Left lung (tissue), 10 donors: ENCODE measurements around the gene MEF2C. TPM values are rescaled to one million over a fixed set of nuclear protein-coding genes. Genes with fewer than 3 reads are reported as not detected.

Experiments
- ATAC-seq: fragments of 200-7000 bp; cut with Tn5 transposase; one replicate; pipeline ENCODE4 v1.9.1; 2020; ENCODE audit warnings: moderate library complexity
- DNase-seq, 4 donors: peaks; one replicate each; pipeline ENCODE4 v3.0.0-alpha.2; 2013 to 2020
- H3K27ac ChIP-seq, 2 donors: fragments of 200-600 bp; sonication (generic) in 1 of 2; one replicate each; pipeline versions ENCODE4 v1.5.0 to v1.8.0; 2020 to 2021
- H3K27me3 ChIP-seq, 2 donors: fragments of 200-600 bp; sonication (generic) in 1 of 2; one replicate each; pipeline versions ENCODE4 v1.5.0 to v1.8.0; 2020 to 2021
- H3K36me3 ChIP-seq, 2 donors: fragments of 200-600 bp; sonication (generic) in 1 of 2; one replicate each; pipeline versions ENCODE4 v1.5.0 to v1.8.0; 2020 to 2021
- H3K4me1 ChIP-seq, 2 donors: fragments of 200-600 bp; one replicate each; pipeline ENCODE4 v1.8.0; 2021
- H3K4me3 ChIP-seq, 2 donors: fragments of 200-600 bp; sonication (generic) in 1 of 2; one replicate each; pipeline versions ENCODE4 v1.5.0 to v1.8.0; 2020 to 2021; ENCODE audit warnings: mild to moderate bottlenecking in 1 of 2
- H3K9me3 ChIP-seq, 2 donors: fragments of 200-600 bp; sonication (generic) in 1 of 2; one replicate each; pipeline versions ENCODE4 v1.5.0 to v1.8.0; 2020 to 2021
- intact Hi-C, 2 donors: fragments of 100-400 bp; cut with DNase I; formaldehyde crosslinking; loops; one replicate each; pipeline versions ENCODE4 v1.11.2 to v1.14.2; 2022
- polyA plus RNA-seq, 6 donors: library from polyadenylated mRNA; unstranded; fragments of 120-200 nt; gene quantifications; one replicate each; pipeline ENCODE4 v1.2.1, GENCODE V29; 2013; ENCODE audit not compliant: insufficient read length in 6 of 6
- total RNA-seq, 2 donors: library from RNA; stranded (reverse); fragmentation: NEBNext Ultra II Directional; extraction: Animal tissue kit (Norgen Biotek cat#: 25700); gene quantifications; one replicate each; pipeline ENCODE4 v1.2.1, GENCODE V29; 2021
- TF ChIP-seq, protein P1 (sequence below), 2 donors: fragments of 200-600 bp; sonication (generic) in 1 of 2; IDR thresholded peaks; one replicate each; pipeline versions ENCODE4 v1.5.0 to v1.8.0; 2021; ENCODE audit warnings: antibody characterized with exemption in 2 of 2
- donor health status: DM: no; HTN: yes; CAD: no.
- donor health status: DM: no; HTN: no; CAD: no.

Gene MEF2C
- total and polyA plus RNA-seq, 8 donors: 45.7 to 97.3 (median 81.5) TPM

DNA sequence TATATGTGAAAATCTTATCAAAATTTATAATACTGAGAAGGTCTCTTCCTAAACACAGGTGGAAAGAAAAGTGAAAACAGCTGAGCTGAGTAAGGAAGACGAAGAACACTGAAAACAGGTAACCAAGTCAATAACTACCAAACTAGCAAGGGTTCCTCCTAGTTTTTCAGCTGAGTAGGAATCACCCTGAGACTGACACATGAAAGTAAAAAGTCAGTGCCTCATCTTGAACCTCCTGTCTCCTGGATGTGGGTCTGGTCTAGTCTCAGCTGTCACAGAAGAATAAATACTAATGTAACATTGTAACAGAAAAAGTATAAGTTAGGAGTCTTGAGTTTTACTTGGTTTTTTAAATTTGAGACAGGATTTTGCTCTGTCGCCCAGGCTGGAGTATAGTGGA lies 121.0 kb downstream of the MEF2C start:
- TF ChIP-seq, protein P1, sequence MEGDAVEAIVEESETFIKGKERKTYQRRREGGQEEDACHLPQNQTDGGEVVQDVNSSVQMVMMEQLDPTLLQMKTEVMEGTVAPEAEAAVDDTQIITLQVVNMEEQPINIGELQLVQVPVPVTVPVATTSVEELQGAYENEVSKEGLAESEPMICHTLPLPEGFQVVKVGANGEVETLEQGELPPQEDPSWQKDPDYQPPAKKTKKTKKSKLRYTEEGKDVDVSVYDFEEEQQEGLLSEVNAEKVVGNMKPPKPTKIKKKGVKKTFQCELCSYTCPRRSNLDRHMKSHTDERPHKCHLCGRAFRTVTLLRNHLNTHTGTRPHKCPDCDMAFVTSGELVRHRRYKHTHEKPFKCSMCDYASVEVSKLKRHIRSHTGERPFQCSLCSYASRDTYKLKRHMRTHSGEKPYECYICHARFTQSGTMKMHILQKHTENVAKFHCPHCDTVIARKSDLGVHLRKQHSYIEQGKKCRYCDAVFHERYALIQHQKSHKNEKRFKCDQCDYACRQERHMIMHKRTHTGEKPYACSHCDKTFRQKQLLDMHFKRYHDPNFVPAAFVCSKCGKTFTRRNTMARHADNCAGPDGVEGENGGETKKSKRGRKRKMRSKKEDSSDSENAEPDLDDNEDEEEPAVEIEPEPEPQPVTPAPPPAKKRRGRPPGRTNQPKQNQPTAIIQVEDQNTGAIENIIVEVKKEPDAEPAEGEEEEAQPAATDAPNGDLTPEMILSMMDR (IDR thresholded peaks at IDR 0.05): no peak
- Histone ChIP-seq H3K36me3 (peaks cover 0 to 21% of the 10 kb centered on the region in 2 donors), H3K27ac (no peak overlapping the region), H3K9me3 (no peaks in the 10 kb centered on the region), H3K4me3 (no peak overlapping the region), H3K27me3 (no peaks in the 10 kb centered on the region), H3K4me1 (peaks cover 0 to 9% of the 10 kb centered on the region in 2 donors)
- ATAC-seq (no peak), DNase-seq (no peak)
- intact Hi-C loops: no loop called here

DNA sequence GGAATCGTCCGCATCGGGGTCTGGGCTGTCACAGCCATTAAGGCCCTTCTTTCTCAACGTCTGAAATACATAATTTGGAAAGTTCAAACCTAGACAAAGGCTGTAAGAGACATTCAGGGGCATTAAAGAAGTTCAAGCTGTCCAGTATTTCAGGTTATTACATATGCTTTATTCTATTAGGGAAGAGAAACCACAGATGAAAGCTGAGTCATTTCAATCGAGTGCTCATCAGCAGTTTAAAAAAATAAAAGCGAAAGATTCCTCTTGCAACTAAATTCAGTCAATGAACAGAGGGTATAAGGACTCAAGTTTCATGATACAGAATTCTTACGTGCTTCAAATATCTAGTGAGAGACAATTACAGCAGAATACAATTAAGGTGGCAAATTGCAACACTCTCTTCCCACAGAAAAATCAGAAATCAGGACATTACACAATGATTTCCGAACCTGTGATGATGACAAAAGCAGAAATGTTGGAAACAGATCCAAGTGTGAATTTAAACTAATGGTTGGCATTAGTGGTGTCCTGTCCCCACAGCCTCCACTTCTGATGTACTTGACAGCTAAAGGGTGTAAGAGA lies 121.6 kb downstream of the MEF2C start:
- H3K9me3 ChIP-seq: no peaks in the 10 kb centered on the region
- H3K4me3 ChIP-seq: peak overlapping the region in 1 of 2 donors; percentile 5
- intact Hi-C loops: no loop called here
- peak; percentile 52 for ATAC-seq
- no peak for DNase-seq
- H3K27ac ChIP-seq: peak overlapping the region in 1 of 2 donors; percentile 42
- no peaks in the 10 kb centered on the region for H3K27me3 ChIP-seq
- TF ChIP-seq, protein P1 (IDR thresholded peaks at IDR 0.05): no peak
- H3K4me1 ChIP-seq: peaks cover 0 to 9% of the 10 kb centered on the region in 2 donors
- H3K36me3 ChIP-seq: peaks cover 0 to 21% of the 10 kb centered on the region in 2 donors

DNA sequence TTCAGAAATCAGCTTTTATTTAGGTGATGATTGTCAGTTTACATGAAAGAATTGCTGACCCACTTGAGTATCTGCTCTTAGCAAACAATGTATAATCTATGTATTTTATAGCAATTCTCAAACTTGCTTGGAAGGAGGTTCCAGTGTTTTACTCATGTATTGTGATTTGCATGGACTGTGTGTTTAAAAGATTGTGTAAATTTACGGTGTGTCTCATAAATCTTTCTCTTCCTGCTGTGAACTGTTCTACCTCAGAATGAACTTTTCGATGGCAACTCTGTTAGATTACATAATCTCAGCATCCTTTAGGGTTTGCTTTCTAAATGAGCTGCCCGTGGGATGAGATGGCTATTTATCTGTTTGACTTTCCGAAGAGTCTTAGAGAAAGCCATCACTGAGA lies 122.5 kb downstream of the MEF2C start:
- TF ChIP-seq, protein P1 (IDR thresholded peaks at IDR 0.05): no peak
- DNase-seq (no peak), ATAC-seq (no peak)
- Histone ChIP-seq H3K9me3 (no peaks in the 10 kb centered on the region), H3K27ac (no peak overlapping the region), H3K36me3 (peaks cover 0 to 21% of the 10 kb centered on the region in 2 donors), H3K4me1 (peaks cover 0 to 9% of the 10 kb centered on the region in 2 donors), H3K4me3 (no peak overlapping the region), H3K27me3 (no peaks in the 10 kb centered on the region)
- intact Hi-C loops: no loop called here

DNA sequence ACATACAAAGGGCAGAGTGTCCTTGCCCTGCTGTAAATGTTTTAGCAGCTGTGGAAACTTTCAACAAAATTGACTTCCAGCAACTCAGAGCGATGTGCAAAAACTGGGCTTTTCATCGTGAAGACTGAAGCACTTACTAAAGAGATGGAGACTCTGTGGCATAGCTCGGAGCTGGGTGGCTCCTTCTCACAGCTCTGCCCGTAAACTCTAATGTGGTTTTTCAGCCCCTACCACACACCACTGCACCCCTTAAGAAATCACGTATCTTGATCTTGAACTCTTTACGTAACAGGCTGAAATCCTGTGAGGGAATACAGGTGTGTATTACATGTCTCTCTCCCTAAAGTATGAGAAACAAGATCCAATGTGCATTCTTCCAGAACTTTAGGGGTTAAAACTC lies 124.4 kb downstream of the MEF2C start:
- Histone ChIP-seq H3K4me1 (peaks cover 0 to 9% of the 10 kb centered on the region in 2 donors), H3K27me3 (no peaks in the 10 kb centered on the region), H3K36me3 (peaks cover 0 to 21% of the 10 kb centered on the region in 2 donors), H3K4me3 (no peak overlapping the region), H3K9me3 (no peaks in the 10 kb centered on the region), H3K27ac (no peak overlapping the region)
- intact Hi-C loops: no loop called here
- no peak for ATAC-seq
- no peak for DNase-seq
- TF ChIP-seq, protein P1 (IDR thresholded peaks at IDR 0.05): no peak

DNA sequence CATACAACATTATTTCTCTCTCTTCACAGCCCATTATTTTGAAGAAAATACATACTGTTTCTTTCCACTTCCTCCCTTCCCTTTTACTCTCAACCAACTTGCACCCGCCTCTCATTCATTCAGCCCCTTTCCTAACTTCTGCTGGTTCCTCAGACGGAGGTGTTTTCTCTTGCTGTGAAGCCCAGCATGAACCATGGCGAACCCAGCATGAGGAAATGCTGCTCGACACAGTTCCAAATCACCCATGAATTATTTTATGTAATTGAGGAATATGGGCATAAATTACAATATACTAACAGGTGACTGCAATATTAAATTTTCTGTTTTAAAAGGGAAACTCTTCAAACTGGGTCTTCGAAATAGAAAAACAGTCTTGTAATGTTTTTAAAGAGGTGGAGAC lies 124.8 kb downstream of the MEF2C start:
- intact Hi-C loops: no loop called here
- TF ChIP-seq, protein P1 (IDR thresholded peaks at IDR 0.05): no peak
- peaks cover 0 to 21% of the 10 kb centered on the region in 2 donors for H3K36me3 ChIP-seq
- peaks cover 0 to 9% of the 10 kb centered on the region in 2 donors for H3K4me1 ChIP-seq
- no peaks in the 10 kb centered on the region for H3K9me3 ChIP-seq
- no peak overlapping the region for H3K4me3 ChIP-seq
- no peak for ATAC-seq
- H3K27ac ChIP-seq: no peak overlapping the region
- no peak for DNase-seq
- no peaks in the 10 kb centered on the region for H3K27me3 ChIP-seq
